Neural progenitor cell (in vitro differentiated cells): Measurements from ENCODE around the gene C19orf33.

Experiments used
- CTCF ChIP-seq: fragments of 200-600 bp; sonication (generic); IDR thresholded peaks from 2 replicates; pipeline ENCODE4 v1.5.1; 2017; ENCODE audit warnings: antibody characterized with exemption, mild to moderate bottlenecking
- EZH2 ChIP-seq: fragments of 200-600 bp; sonication (generic); IDR thresholded peaks from 2 replicates; pipeline ENCODE4 v1.6.1; 2017; ENCODE audit warnings: antibody characterized with exemption, mild to moderate bottlenecking, moderate library complexity

DNA sequence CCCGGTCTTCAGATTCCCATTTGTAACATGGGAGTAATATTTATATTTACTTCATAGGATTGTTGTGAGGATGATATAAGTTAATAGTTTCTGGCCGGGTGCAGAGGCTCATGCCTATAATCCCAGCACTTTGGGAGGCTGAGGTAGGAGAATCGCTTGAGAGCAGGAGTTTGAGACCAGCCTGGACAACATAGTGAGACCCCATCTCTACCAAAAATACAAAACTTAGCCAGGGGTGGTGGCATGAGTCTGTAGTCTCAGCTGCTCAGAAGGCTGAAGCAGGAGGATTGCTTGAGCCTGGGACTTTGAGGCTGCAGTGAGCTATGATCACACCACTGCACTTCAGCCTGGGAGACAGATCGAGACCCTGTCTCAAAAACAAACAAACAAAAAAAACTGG is 42.8 kb downstream of the C19orf33 start:
- TF ChIP-seq CTCF (no peak), EZH2 (no peak)
